Small intestine (tissue), 7 donors: ENCODE measurements around the gene KBTBD12. TPM values are rescaled to one million over a fixed set of nuclear protein-coding genes. Genes with fewer than 3 reads are reported as not detected.
A peak's percentile ranks its signal among the peaks of the same experiment; 100 is the strongest.

Source experiments
- DNase-seq, 2 donors: peaks; one replicate each; pipeline versions ENCODE4 v3.0.0 to v3.0.0-alpha.2; 2013
- FAIRE-seq: peaks from 2 replicates; lab custom pipeline; 2012; peaks lifted over from hg19 to GRCh38; lab: Jason Lieb, UNC
- H3K27ac ChIP-seq, 3 donors: one replicate each; pipeline ENCODE4 v1.5.1; 2013; ENCODE audit warnings: low read length in 2 of 3, mild to moderate bottlenecking in 2 of 3, control low read depth in 1 of 3, inconsistent platforms in 1 of 3, low read depth in 1 of 3, moderate library complexity in 1 of 3
- H3K27me3 ChIP-seq, 3 donors: one replicate each; pipeline ENCODE4 v1.6.1; 2013; ENCODE audit warnings: low read length in 3 of 3, inconsistent platforms in 1 of 3; ENCODE audit not compliant: control insufficient read depth in 3 of 3, insufficient read depth in 3 of 3
- H3K36me3 ChIP-seq, 3 donors: one replicate each; pipeline ENCODE4 v1.6.1; 2013; ENCODE audit warnings: low read length in 3 of 3, inconsistent platforms in 1 of 3, low read depth in 1 of 3, mild to moderate bottlenecking in 1 of 3, moderate library complexity in 1 of 3; ENCODE audit not compliant: control insufficient read depth in 3 of 3, insufficient read depth in 2 of 3
- H3K4me1 ChIP-seq, 3 donors: one replicate each; pipeline ENCODE4 v1.6.1; 2013; ENCODE audit warnings: low read length in 2 of 3, inconsistent platforms in 1 of 3, low read depth in 1 of 3, mild to moderate bottlenecking in 1 of 3, moderate library complexity in 1 of 3; ENCODE audit not compliant: control insufficient read depth in 3 of 3, insufficient read depth in 2 of 3
- H3K4me3 ChIP-seq, 3 donors: one replicate each; pipeline ENCODE4 v1.5.1; 2013; ENCODE audit warnings: low read length in 3 of 3, control low read depth in 1 of 3, inconsistent platforms in 1 of 3, low read depth in 1 of 3, mild to moderate bottlenecking in 1 of 3, moderate library complexity in 1 of 3
- H3K9me3 ChIP-seq, 2 donors: one replicate each; pipeline ENCODE4 v1.6.1; 2013; ENCODE audit warnings: low read depth in 1 of 2, low read length in 1 of 2; ENCODE audit not compliant: control insufficient read depth in 2 of 2, insufficient read depth in 1 of 2
- WGBS, 3 donors: extraction: QIAGEN DNeasy Blood & Tissue Kit; methylation state at CpG; one replicate each; pipeline ENCODE4 v1.1.7; 2013; 5-methylcytosine and 5-hydroxymethylcytosine counted together
- polyA plus RNA-seq, 4 donors: library from polyadenylated mRNA; stranded (reverse) in 3 of 4; unstranded in 1 of 4; fragments of 200-250 nt in 3 of 4; fragments of 120-200 nt in 1 of 4; gene quantifications; one replicate each; pipeline versions ENCODE4 v1.2.1 to v1.2.3, GENCODE V29; 2013
- donor health status: healthy with polysubstance abuse.
- donor health status: control.
- donor health status: control.
- donor health status: Bipolar disorder and iron deficiency.
- donor health status: healthy.

The KBTBD12 gene
- polyA plus RNA-seq, 4 donors: 0.30 to 3.6 (median 1.2) TPM

DNA sequence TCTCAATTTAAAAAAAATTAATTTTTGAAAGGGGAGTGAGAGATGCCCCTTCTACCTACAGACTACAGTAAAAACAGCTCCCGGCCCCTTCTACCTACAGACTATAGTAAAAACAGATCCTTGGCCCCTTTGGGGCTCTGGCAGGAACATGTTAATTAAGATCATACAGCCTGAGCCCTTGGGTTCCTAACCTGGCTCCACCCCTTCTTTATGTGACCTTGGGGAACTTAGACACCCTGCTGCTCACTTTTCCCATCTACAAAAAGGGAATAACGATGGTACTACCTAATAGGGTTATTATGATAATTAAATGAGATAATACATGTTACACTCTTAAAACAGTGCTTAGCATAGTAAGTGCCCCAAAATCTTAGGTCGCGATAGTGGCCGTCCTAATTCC lies 77.1 kb downstream of the KBTBD12 start:
- H3K36me3 ChIP-seq: no peaks in the 10 kb centered on the region
- H3K27ac ChIP-seq: no peak overlapping the region
- no peak for DNase-seq
- WGBS, 3 donors: 84 to 90% (median 88%) methylated on average over 5 of the region's 5 CpGs
- H3K4me1 ChIP-seq: no peaks in the 10 kb centered on the region
- H3K27me3 ChIP-seq: no peaks in the 10 kb centered on the region
- H3K9me3 ChIP-seq: no peaks in the 10 kb centered on the region
- FAIRE-seq: no peak
- no peak overlapping the region for H3K4me3 ChIP-seq

DNA sequence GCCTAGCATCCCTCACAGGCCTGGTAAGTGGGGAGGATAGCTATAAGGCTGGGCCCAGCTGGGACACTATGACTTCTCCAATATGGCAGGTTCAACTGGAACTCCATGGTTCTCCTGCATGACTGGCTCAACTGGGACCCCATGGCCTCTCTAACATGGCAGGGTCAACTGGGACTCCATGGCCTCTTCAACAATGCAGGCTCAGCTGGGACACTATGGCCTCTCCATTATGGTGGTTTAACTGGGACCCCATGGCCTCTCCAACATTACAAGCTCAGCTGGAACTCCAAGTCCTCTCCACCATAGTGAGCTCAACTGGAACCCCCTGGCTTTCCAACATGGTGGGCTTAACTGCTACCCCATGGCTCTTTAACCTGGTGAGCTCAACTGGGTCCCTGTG lies 79.0 kb downstream of the KBTBD12 start:
- Histone ChIP-seq H3K36me3 (no peaks in the 10 kb centered on the region), H3K27ac (no peak overlapping the region), H3K4me3 (no peak overlapping the region), H3K4me1 (no peaks in the 10 kb centered on the region), H3K27me3 (no peaks in the 10 kb centered on the region), H3K9me3 (no peaks in the 10 kb centered on the region)
- FAIRE-seq: no peak
- DNase-seq: no peak

DNA sequence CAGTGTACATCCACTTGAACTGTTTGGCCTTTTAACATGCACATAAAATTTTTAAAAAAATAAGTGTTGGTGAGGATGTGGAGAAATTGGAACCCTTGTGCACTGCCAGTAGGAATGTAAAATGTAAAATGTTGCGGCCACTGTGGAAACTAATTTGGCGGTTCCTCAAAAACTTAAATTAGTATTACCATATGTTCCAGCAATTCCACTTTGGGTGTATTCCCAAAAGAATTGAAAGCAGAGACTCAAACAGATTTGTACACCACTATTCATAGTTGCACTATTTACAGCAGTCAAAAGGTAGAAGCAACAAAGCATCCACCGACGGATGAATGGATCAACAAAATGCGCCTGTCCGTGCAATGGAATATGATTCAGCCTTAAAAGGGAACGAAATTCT lies 82.0 kb downstream of the KBTBD12 start:
- Histone ChIP-seq H3K4me1 (no peaks in the 10 kb centered on the region), H3K27ac (no peak overlapping the region), H3K9me3 (no peaks in the 10 kb centered on the region), H3K4me3 (no peak overlapping the region), H3K36me3 (no peaks in the 10 kb centered on the region), H3K27me3 (peaks cover 0 to 6% (median 3%) of the 10 kb centered on the region in 3 donors)
- FAIRE-seq: no peak
- no peak for DNase-seq
- WGBS, 3 donors: 92 to 96% (median 92%) methylated on average over 7 of the region's 7 CpGs

DNA sequence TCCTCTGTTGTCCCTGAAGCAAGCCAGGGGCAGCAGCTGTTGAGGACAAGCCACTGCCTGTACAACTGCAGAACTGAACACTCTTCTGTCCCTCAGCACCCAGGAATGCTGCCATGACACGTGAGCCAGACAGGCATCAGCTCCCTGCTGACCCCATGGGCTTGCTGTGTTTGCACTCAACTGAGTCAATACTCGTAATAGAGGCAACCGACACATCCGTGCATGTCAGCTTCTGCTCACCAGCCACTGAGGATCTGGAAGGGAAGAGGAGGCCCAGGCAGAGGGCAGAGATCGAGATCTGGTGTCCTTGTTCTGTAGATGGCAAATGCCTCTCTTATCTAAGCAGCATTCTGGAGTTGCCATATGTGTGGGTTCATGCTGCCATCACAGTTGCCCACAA lies 82.9 kb downstream of the KBTBD12 start:
- Histone ChIP-seq H3K4me3 (no peak overlapping the region), H3K36me3 (no peaks in the 10 kb centered on the region), H3K27me3 (peaks cover 0 to 6% (median 3%) of the 10 kb centered on the region in 3 donors), H3K27ac (no peak overlapping the region), H3K4me1 (no peaks in the 10 kb centered on the region), H3K9me3 (no peaks in the 10 kb centered on the region)
- DNase-seq: peak in 1 of 2 donors; percentile 10
- no peak for FAIRE-seq
- WGBS, 3 donors: 77 to 82% (median 79%) methylated on average over 5 of the region's 5 CpGs

DNA sequence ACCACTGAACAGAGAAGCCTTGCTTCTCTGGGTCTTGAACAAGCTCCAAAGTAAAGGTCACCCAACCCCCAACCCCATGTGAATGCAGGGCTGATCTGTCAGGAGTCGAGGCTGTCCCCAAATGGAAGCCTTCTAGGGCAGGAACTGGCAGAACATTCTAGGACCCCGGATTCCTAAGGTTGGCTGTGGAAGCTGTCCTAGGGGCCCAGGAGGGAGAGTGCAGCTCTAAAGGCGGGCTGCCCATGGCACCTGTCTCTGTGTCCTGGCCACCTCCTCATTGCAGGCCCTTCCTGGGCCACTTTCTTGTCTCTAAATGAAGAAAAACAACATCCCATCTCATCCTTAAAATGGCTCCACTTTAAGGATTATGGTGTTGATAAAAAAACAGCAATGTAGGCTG lies 83.6 kb downstream of the KBTBD12 start:
- H3K36me3 ChIP-seq: no peaks in the 10 kb centered on the region
- 79 to 90% (median 84%) methylated on average over 3 of the region's 3 CpGs for WGBS, 3 donors
- peaks cover 0 to 6% (median 3%) of the 10 kb centered on the region in 3 donors for H3K27me3 ChIP-seq
- FAIRE-seq (no peak), DNase-seq (no peak)
- H3K4me3 ChIP-seq: no peak overlapping the region
- no peaks in the 10 kb centered on the region for H3K4me1 ChIP-seq
- no peaks in the 10 kb centered on the region for H3K9me3 ChIP-seq
- no peak overlapping the region for H3K27ac ChIP-seq

DNA sequence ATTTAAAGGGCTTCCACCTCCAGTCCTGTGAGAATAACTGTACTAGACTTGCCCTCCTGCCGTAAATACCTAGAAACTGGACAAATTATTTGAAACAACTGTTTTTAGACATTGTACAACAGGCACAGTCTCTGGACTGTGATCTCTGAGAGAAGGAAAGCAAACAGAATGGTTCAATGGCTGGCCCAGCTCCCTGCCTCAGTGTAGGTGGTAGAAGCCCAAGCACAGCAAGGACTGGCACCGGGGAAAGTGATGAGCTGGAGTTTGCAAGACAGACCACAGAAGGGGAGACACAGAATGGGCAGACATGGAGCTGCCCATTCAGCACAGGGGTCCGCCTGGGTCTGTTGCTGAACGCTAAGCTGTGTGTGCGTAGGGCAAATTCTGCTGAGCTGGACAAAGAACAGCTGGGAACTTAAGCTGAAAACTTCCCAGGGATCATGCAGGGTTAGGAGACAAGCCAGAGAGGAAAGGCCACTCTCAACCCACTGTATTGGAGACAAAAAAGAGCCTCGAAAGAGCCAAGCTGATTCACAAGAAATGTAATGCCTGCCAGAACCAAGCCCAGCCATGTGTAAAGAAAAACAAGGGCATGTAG lies 84.6 kb downstream of the KBTBD12 start:
- H3K4me3 ChIP-seq: no peak overlapping the region
- 92 to 96% (median 92%) methylated on average over 6 of the region's 6 CpGs for WGBS, 3 donors
- no peaks in the 10 kb centered on the region for H3K9me3 ChIP-seq
- no peaks in the 10 kb centered on the region for H3K4me1 ChIP-seq
- DNase-seq: no peak
- peaks cover 0 to 6% (median 3%) of the 10 kb centered on the region in 3 donors for H3K27me3 ChIP-seq
- no peak overlapping the region for H3K27ac ChIP-seq
- FAIRE-seq: no peak
- H3K36me3 ChIP-seq: no peaks in the 10 kb centered on the region

DNA sequence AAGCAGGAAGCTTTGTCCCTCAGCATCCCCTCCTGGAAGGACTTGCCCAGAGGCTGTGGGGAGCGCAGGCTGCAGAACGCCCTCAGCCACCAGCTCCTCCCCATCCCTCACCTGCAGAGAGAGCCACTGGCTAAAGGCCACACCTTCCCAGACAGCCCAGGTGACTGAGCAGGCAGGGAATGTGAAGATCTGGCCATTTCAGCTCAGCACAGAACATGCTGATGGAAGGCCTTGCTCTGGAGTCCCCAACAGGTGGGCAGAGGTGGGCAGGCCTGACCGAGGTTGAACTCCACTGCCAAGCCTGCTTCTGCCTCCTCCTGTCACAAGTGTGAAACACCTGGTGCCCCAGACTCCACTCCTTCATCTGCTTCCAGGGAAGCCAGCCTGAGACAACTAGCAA lies 86.5 kb downstream of the KBTBD12 start:
- Histone ChIP-seq H3K4me3 (no peak overlapping the region), H3K4me1 (peaks cover 0 to 7% (median 0%) of the 10 kb centered on the region in 3 donors), H3K27ac (no peak overlapping the region), H3K27me3 (peaks cover 0 to 7% (median 6%) of the 10 kb centered on the region in 3 donors), H3K36me3 (no peaks in the 10 kb centered on the region), H3K9me3 (no peaks in the 10 kb centered on the region)
- FAIRE-seq: no peak
- WGBS, 3 donors: 28 to 55% (median 33%) methylated on average over 3 of the region's 3 CpGs
- DNase-seq: peak in 1 of 2 donors; percentile 8

DNA sequence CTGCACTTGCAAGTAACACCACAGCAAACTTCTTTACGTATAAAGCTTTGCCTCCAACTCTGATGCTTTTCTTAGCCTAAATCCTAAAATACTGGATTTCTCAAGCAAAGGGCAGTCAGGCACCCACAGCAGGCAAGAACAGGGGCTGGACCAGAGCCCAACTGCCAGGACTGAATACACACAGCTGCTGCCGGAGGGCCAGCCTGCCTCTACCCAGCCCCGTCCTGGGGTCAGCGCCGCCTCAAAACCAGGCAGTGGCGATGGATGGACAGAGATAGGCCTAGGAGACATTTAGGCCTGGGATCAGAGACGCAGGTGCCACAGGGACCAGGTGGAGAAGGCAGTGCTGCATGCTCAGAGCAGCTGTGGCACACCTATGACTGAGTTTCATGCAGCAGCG lies 89.6 kb downstream of the KBTBD12 start:
- Histone ChIP-seq H3K4me3 (no peak overlapping the region), H3K9me3 (no peaks in the 10 kb centered on the region), H3K4me1 (peaks cover 0 to 7% (median 0%) of the 10 kb centered on the region in 3 donors), H3K36me3 (no peaks in the 10 kb centered on the region), H3K27me3 (peaks cover 0 to 7% (median 4%) of the 10 kb centered on the region in 3 donors), H3K27ac (no peak overlapping the region)
- DNase-seq (no peak), FAIRE-seq (no peak)
- 80 to 85% (median 83%) methylated on average over 8 of the region's 8 CpGs for WGBS, 3 donors
